A549 treated with Mapracorat at 1 μM for 4 hours (cell line): ENCODE results near the gene SMARCC2. TPM values are rescaled to one million over a fixed set of nuclear protein-coding genes. Genes with fewer than 3 reads are reported as not detected.

Source experiments
- total RNA-seq: library from RNA; stranded (reverse); fragments of 200-300 nt; extraction: Qiagen RNA extraction; gene quantifications from 5 replicates; pipeline ENCODE4 v1.2.3, GENCODE V29; 2022

Gene SMARCC2
- 27.6 to 36.1 TPM (median 33.0 TPM) in 5 replicates for total RNA-seq

GRCh38 chr12:56189099-56189917, at the start of gene SMARCC2:
SMARCC2 (minus strand) TSS chr12:56189483; CDS start chr12:56189461, 22 bp downstream.

GRCh38 chr12:56229916-56230431, 40.7 kb upstream of the SMARCC2 start, which contains the start of gene SLC39A5:
SLC39A5 (plus strand) TSS chr12:56230051; CDS start chr12:56231275, 1,224 bp downstream.

DNA sequence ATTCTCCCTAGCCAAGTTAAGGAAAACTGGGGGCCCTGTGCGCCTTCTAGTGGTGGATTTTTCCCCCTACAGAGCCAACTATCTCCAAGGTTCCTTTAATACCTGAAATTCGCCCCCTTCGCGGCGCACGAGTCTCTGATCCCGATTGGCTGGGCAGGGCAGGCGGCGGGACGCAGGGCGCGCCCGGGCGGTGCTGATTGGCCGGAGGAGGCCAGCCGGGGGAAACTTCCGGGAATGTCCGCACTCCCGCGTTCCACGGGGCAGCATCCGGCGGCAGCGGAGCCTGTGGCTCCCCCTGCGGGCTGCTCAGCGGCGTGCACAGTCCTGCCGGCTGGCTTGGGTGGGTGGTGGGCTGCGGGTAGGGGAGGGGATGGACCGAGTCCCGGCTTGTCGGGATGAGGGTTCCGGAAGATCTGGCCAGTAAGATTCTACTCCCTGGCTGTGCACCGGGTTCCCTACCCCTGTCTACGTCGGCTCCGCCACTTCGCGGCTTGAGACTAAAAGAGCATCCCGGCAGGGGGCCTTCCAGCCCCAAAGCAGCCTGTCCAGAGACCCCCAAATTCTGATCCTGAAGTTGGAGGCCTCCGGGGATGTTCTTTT, 34.9 kb upstream of the SMARCC2 start, which contains the start of gene NABP2:
TSS of gene NABP2 (plus strand) at position 241 of the 600 bp plus-strand sequence. CDS start 515 bp downstream, outside the sequence.

DNA sequence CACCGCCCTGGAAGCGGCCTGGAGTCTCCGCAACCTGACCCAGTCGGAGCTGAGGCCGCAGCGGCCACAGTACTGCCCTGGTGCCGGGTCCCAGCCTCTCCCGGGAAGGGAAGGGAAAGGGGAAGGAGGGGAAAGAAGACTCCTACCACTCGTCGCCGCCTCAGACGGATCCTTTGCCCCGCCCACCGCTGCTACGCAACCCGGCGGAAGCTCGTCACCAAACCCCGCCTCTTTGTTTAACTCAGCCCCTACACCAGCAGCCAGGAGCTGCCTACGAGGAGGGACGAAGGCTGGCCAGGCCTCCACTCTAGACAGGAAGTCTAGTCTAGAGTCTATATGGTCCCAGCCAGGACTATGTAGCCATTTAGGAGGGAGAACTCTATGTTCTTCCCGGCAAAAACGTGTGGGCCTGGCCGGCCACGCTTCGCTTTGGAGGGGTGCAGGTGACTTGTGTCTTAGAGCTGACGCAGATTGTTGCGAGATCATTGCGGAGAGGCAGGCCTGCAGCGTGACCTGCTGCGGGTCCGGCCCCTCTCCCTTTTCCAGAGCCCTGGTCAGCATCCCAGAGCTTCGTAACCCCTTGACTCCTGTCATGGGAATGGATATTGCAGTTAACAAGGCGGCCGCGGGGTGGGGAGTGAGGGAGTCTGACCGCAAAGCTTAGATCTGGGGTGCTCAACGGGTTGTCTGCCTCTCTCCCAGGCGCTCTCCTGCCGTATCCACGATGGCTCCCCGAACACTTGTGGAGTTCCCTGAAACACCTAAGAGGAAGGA, 32.7 kb upstream of the SMARCC2 start, which contains the start of gene RNF41:
TSS of gene RNF41 (minus strand) at position 166 of the 774 bp plus-strand sequence. CDS start 7,875 bp downstream, outside the sequence.

DNA sequence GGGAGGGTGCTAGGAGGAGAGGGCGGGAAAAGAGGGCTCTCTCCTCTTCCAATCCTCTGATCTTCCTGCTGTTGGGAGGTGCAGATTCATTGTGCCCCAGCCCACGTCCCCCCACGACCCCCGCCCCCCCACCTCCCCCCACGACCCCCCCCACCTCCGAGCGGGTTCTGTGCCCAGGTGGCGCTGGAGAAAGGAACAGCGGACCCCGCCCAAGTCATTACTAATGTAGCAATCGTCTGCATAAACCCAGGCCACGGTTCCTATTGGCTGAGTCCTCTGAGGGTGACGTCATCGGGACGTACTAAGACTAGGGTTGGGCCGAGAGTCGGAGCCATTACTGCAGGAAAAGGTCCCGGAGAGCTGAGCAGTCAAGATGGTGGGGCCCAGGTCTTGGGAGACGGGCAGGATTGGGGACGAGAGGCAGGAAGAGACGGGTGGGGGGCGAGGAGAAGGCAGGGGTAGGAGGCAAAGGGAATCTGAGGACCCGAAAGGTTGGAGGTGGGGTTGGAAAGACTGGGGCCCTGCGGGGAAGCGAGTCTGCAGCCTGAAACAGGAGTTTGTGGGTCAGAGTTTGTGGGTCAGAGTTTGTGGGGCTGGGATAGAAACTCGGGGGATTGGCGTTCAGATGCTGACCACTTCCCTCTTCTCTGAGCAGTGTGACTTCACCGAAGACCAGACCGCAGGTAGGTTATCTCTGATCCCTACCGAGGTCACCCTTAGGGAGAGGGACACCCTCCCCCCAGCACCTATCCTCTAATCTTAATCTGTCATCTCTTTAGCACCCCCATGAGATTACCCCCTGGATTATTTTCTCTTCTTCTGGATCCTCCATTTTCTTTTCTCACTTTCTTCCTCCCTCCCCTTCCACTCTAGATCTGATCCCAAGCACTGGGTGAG, 31.0 kb downstream of the SMARCC2 start, which contains the start of gene MYL6:
TSS of gene MYL6 (plus strand) at position 331 of the 897 bp plus-strand sequence. CDS start at position 374, 43 bp downstream.

GRCh38 chr12:56152132-56152755, 37.0 kb downstream of the SMARCC2 start, which contains the start of gene MYL6B:
MYL6B (plus strand) TSS chr12:56152587; CDS start chr12:56153919, 1,332 bp downstream.

DNA sequence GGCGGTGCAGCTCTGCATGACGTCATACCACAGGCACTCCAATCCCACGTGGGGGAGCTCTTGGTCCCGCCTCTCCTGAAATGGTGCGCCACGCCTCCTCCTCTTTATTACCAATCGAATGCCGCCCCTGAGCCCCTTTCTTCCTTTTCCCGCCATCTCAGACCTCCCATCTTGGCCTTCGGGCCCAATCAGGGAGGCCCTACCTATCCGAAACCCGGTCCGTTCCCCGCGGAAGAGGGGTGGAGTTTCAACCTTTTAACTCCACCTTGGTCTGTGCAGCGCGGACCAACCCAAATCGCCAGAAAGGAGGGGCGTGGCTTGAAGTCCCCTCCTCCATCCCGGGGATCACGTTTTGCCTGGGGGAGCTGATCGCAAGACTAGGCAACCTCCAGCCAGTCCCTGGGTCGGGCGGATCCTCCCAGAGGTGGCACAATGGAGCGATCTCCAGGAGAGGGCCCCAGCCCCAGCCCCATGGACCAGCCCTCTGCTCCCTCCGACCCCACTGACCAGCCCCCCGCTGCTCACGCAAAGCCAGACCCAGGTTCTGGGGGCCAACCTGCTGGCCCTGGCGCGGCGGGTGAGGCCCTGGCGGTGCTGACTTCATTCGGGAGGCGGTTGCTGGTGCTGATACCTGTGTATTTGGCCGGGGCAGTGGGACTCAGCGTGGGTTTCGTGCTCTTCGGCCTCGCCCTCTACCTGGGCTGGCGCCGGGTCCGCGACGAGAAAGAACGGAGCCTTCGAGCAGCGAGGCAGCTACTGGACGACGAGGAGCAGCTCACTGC, 61.2 kb downstream of the SMARCC2 start, which contains the start of gene ESYT1:
TSS of gene ESYT1 (plus strand) at position 380 of the 782 bp plus-strand sequence. CDS start at position 433, 53 bp downstream.

GRCh38 chr12:56117778-56118687, 71.2 kb downstream of the SMARCC2 start, which contains the start of gene ZC3H10:
ZC3H10 (plus strand) TSS chr12:56118266; CDS start chr12:56120563, 2,297 bp downstream.

GRCh38 chr12:56116267-56117081, 72.8 kb downstream of the SMARCC2 start, which contains the start of gene RPL41:
RPL41 (plus strand) TSS chr12:56116633.

Other genes with a start within 250 kb of the SMARCC2 start
- 1.1 to 1.5 TPM (median 1.1 TPM) in 5 replicates for gene PMEL, start 223.4 kb downstream of the SMARCC2 start, total RNA-seq
- gene CDK2, start 222.7 kb downstream of the SMARCC2 start, total RNA-seq, result 46.7 to 61.3 TPM (median 54.7 TPM) in 5 replicates
- 26.2 to 32.9 TPM (median 31.6 TPM) in 5 replicates for gene RAB5B, start 215.4 kb downstream of the SMARCC2 start, total RNA-seq
- 7.4 to 10.1 TPM (median 9.1 TPM) in 5 replicates for gene SUOX, start 192.2 kb downstream of the SMARCC2 start, total RNA-seq
- gene IKZF4, start 168.4 kb downstream of the SMARCC2 start, total RNA-seq, result 2.0 to 3.0 TPM (median 2.8 TPM) in 5 replicates
- gene RPS26, start 147.6 kb downstream of the SMARCC2 start, total RNA-seq, result 669 to 784 TPM (median 751 TPM) in 5 replicates
- gene ERBB3, start 109.3 kb downstream of the SMARCC2 start, total RNA-seq, result 1.2 to 2.1 TPM (median 1.9 TPM) in 5 replicates
- 278 to 323 TPM (median 296 TPM) in 5 replicates for gene PA2G4, start 84.9 kb downstream of the SMARCC2 start, total RNA-seq
- 5,582 to 6,195 TPM (median 5,751 TPM) in 5 replicates for gene RPL41, start 72.8 kb downstream of the SMARCC2 start, total RNA-seq
- 2.3 to 4.3 TPM (median 3.8 TPM) in 5 replicates for gene ZC3H10, start 71.2 kb downstream of the SMARCC2 start, total RNA-seq
- 64.8 to 72.3 TPM (median 67.4 TPM) in 5 replicates for gene ESYT1, start 61.2 kb downstream of the SMARCC2 start, total RNA-seq
- 78.6 to 81.2 TPM (median 79.0 TPM) in 5 replicates for gene MYL6B, start 36.9 kb downstream of the SMARCC2 start, total RNA-seq
- 2,090 to 3,072 TPM (median 2,247 TPM) in 5 replicates for gene MYL6, start 31.1 kb downstream of the SMARCC2 start, total RNA-seq
- 21.8 to 27.4 TPM (median 25.1 TPM) in 5 replicates for gene RNF41, start 32.4 kb upstream of the SMARCC2 start, total RNA-seq
- gene NABP2, start 34.9 kb upstream of the SMARCC2 start, total RNA-seq, result 56.6 to 61.3 TPM (median 57.8 TPM) in 5 replicates
- gene SLC39A5, start 40.6 kb upstream of the SMARCC2 start, total RNA-seq, result not detected in 5 replicates
- 33.6 to 47.3 TPM (median 45.6 TPM) in 5 replicates for gene ANKRD52, start 68.9 kb upstream of the SMARCC2 start, total RNA-seq
- 15.2 to 17.4 TPM (median 16.5 TPM) in 5 replicates for gene COQ10A, start 77.5 kb upstream of the SMARCC2 start, total RNA-seq
- gene CS, start 110.8 kb upstream of the SMARCC2 start, total RNA-seq, result 145 to 174 TPM (median 156 TPM) in 5 replicates
- gene CNPY2, start 126.5 kb upstream of the SMARCC2 start, total RNA-seq, result 120 to 149 TPM (median 142 TPM) in 5 replicates
- gene PAN2, start 144.5 kb upstream of the SMARCC2 start, total RNA-seq, result 10.8 to 22.0 TPM (median 14.5 TPM) in 5 replicates
- gene IL23A, start 149.4 kb upstream of the SMARCC2 start, total RNA-seq, result 0.22 to 0.64 TPM (median 0.33 TPM) in 5 replicates
- 9.5 to 13.7 TPM (median 12.0 TPM) in 5 replicates for gene STAT2, start 170.6 kb upstream of the SMARCC2 start, total RNA-seq
- gene APOF, start 173.4 kb upstream of the SMARCC2 start, total RNA-seq, result not detected in 5 replicates